OCI-LY1 (cell line): ENCODE measurements around the gene POLR2A.

Experiments used
- EZH2 ChIP-seq: fragments of 200-600 bp; sonication (generic), shearing (Covaris generic); IDR thresholded peaks from 2 replicates; pipeline ENCODE4 v1.8.0; 2017; ENCODE audit warnings: borderline replicate concordance, mixed run types, mild to moderate bottlenecking, antibody characterized with exemption, low read length, moderate library complexity, mixed read lengths
- TF ChIP-seq, protein P1 (sequence below): fragments of 200-600 bp; sonication (generic), shearing (Covaris generic); IDR thresholded peaks from 2 replicates; pipeline ENCODE4 v1.5.1; 2017; ENCODE audit warnings: mild to moderate bottlenecking, antibody characterized with exemption, low read length, moderate library complexity, mixed read lengths

- TF ChIP-seq, protein P1, sequence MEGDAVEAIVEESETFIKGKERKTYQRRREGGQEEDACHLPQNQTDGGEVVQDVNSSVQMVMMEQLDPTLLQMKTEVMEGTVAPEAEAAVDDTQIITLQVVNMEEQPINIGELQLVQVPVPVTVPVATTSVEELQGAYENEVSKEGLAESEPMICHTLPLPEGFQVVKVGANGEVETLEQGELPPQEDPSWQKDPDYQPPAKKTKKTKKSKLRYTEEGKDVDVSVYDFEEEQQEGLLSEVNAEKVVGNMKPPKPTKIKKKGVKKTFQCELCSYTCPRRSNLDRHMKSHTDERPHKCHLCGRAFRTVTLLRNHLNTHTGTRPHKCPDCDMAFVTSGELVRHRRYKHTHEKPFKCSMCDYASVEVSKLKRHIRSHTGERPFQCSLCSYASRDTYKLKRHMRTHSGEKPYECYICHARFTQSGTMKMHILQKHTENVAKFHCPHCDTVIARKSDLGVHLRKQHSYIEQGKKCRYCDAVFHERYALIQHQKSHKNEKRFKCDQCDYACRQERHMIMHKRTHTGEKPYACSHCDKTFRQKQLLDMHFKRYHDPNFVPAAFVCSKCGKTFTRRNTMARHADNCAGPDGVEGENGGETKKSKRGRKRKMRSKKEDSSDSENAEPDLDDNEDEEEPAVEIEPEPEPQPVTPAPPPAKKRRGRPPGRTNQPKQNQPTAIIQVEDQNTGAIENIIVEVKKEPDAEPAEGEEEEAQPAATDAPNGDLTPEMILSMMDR = no peak
- no peak for TF ChIP-seq EZH2
These were observed 16.7 kb upstream of the POLR2A start for GRCh38 chr17:7467498-7467897.
